Small intestine (tissue), 7 donors: ENCODE measurements around the gene PRRG4. TPM values are rescaled to one million over a fixed set of nuclear protein-coding genes. Genes with fewer than 3 reads are reported as not detected.
"Not testable (repeated sequence)": the region's sequence is repeated elsewhere in the genome, so short reads cannot be mapped to it uniquely, and the experiment has no call there.

Source experiments
- DNase-seq, 2 donors: peaks; one replicate each; pipeline versions ENCODE4 v3.0.0 to v3.0.0-alpha.2; 2013
- FAIRE-seq: peaks from 2 replicates; lab custom pipeline; 2012; peaks lifted over from hg19 to GRCh38; lab: Jason Lieb, UNC
- H3K27ac ChIP-seq, 3 donors: one replicate each; pipeline ENCODE4 v1.5.1; 2013; ENCODE audit warnings: low read length in 2 of 3, mild to moderate bottlenecking in 2 of 3, control low read depth in 1 of 3, inconsistent platforms in 1 of 3, low read depth in 1 of 3, moderate library complexity in 1 of 3
- H3K27me3 ChIP-seq, 3 donors: one replicate each; pipeline ENCODE4 v1.6.1; 2013; ENCODE audit warnings: low read length in 3 of 3, inconsistent platforms in 1 of 3; ENCODE audit not compliant: control insufficient read depth in 3 of 3, insufficient read depth in 3 of 3
- H3K36me3 ChIP-seq, 3 donors: one replicate each; pipeline ENCODE4 v1.6.1; 2013; ENCODE audit warnings: low read length in 3 of 3, inconsistent platforms in 1 of 3, low read depth in 1 of 3, mild to moderate bottlenecking in 1 of 3, moderate library complexity in 1 of 3; ENCODE audit not compliant: control insufficient read depth in 3 of 3, insufficient read depth in 2 of 3
- H3K4me1 ChIP-seq, 3 donors: one replicate each; pipeline ENCODE4 v1.6.1; 2013; ENCODE audit warnings: low read length in 2 of 3, inconsistent platforms in 1 of 3, low read depth in 1 of 3, mild to moderate bottlenecking in 1 of 3, moderate library complexity in 1 of 3; ENCODE audit not compliant: control insufficient read depth in 3 of 3, insufficient read depth in 2 of 3
- H3K4me3 ChIP-seq, 3 donors: one replicate each; pipeline ENCODE4 v1.5.1; 2013; ENCODE audit warnings: low read length in 3 of 3, control low read depth in 1 of 3, inconsistent platforms in 1 of 3, low read depth in 1 of 3, mild to moderate bottlenecking in 1 of 3, moderate library complexity in 1 of 3
- H3K9me3 ChIP-seq, 2 donors: one replicate each; pipeline ENCODE4 v1.6.1; 2013; ENCODE audit warnings: low read depth in 1 of 2, low read length in 1 of 2; ENCODE audit not compliant: control insufficient read depth in 2 of 2, insufficient read depth in 1 of 2
- WGBS, 3 donors: extraction: QIAGEN DNeasy Blood & Tissue Kit; methylation state at CpG; one replicate each; pipeline ENCODE4 v1.1.7; 2013; 5-methylcytosine and 5-hydroxymethylcytosine counted together
- polyA plus RNA-seq, 4 donors: library from polyadenylated mRNA; stranded (reverse) in 3 of 4; unstranded in 1 of 4; fragments of 200-250 nt in 3 of 4; fragments of 120-200 nt in 1 of 4; gene quantifications; one replicate each; pipeline versions ENCODE4 v1.2.1 to v1.2.3, GENCODE V29; 2013
- donor health status: healthy with polysubstance abuse.
- donor health status: control.
- donor health status: control.
- donor health status: Bipolar disorder and iron deficiency.
- donor health status: healthy.

Gene PRRG4
- polyA plus RNA-seq, 4 donors = 5.1 to 11.2 (median 9.1) TPM

- FAIRE-seq = no peak
Measured at GRCh38 chr11:32851251-32851650, 21.5 kb downstream of the PRRG4 start.

GRCh38 chr11:32852207-32852606 lies 22.5 kb downstream of the PRRG4 start:
- H3K4me3 ChIP-seq = no peak overlapping the region
- peak overlapping the region in 2 of 3 donors; percentile 30 to 54 for H3K27ac ChIP-seq
- H3K4me1 ChIP-seq = peaks cover 0 to 3% (median 0%) of the 10 kb centered on the region in 3 donors
- H3K27me3 ChIP-seq = no peaks in the 10 kb centered on the region
- WGBS, 3 donors = 16 to 47% (median 24%) methylated on average over 4 of the region's 4 CpGs
- FAIRE-seq = no peak
- peaks cover 0 to 6% (median 0%) of the 10 kb centered on the region in 3 donors for H3K36me3 ChIP-seq
- peak; percentile 87 to 88 for DNase-seq
- H3K9me3 ChIP-seq = no peaks in the 10 kb centered on the region

More at GRCh38 chr11:32851251-32851650, 21.5 kb downstream of the PRRG4 start:
- H3K9me3 ChIP-seq = no peaks in the 10 kb centered on the region
- H3K36me3 ChIP-seq = peaks cover 0 to 6% (median 0%) of the 10 kb centered on the region in 3 donors
- 90 to 100% (median 96%) methylated on average over 1 of the region's 1 CpG for WGBS, 3 donors
- H3K4me1 ChIP-seq = peaks cover 0 to 3% (median 0%) of the 10 kb centered on the region in 3 donors
- H3K27ac ChIP-seq = no peak overlapping the region
- no peak overlapping the region for H3K4me3 ChIP-seq
- no peak for DNase-seq
- H3K27me3 ChIP-seq = no peaks in the 10 kb centered on the region

- Histone ChIP-seq H3K4me1 (peaks cover 0 to 3% (median 0%) of the 10 kb centered on the region in 3 donors), H3K27ac (no peak overlapping the region), H3K36me3 (peaks cover 0 to 6% (median 0%) of the 10 kb centered on the region in 3 donors), H3K27me3 (no peaks in the 10 kb centered on the region), H3K9me3 (no peaks in the 10 kb centered on the region), H3K4me3 (no peak overlapping the region)
- WGBS, 3 donors = 54 to 59% (median 56%) methylated on average over 2 of the region's 2 CpGs
- DNase-seq (peak; percentile 24 to 55), FAIRE-seq (no peak)
Measured at GRCh38 chr11:32855601-32856000, 25.9 kb downstream of the PRRG4 start.

- FAIRE-seq = no peak
- DNase-seq = no peak
- H3K9me3 ChIP-seq = no peaks in the 10 kb centered on the region
- H3K4me3 ChIP-seq = no peak overlapping the region
- H3K4me1 ChIP-seq = no peaks in the 10 kb centered on the region
- H3K36me3 ChIP-seq = peaks cover 0 to 2% (median 0%) of the 10 kb centered on the region in 3 donors
- no peak overlapping the region for H3K27ac ChIP-seq
- 81 to 94% (median 82%) methylated on average over 1 of the region's 1 CpG for WGBS, 3 donors
- H3K27me3 ChIP-seq = no peaks in the 10 kb centered on the region
Measured at GRCh38 chr11:32858731-32859130, 29.0 kb downstream of the PRRG4 start.

DNA sequence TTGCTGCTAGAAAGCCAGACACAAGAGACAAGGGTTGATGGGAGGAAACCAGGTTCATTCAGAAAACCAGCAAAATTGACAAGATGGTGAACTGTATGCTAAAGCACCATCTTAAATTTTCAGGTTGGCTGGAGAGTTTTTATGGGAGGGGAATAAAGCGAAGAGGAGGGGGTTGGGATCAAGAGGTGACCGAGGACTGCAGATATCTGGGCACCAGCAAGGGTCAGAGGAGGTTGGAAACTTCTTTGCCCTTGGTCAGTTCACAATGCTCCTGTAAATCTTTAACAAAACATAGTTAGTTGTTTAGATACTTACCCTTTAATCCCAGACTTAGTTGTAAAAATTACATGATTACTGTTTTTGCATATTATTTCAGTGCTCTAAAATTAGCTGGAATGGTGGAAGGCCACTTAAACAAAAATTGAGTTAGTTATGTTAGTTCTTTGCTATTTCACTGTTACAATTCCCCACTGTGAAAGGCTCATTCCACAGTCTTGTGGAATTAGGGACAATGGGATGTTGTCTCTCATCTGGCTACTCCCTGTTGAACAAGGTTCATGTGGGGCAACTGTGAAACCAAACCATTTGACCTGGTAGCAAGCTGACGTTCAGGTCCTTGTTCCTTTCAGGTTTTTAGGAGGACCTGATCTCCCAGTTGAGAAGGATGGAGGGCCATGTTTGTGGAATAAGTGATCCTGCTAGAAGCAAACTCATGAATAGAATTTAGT lies 32.3 kb downstream of the PRRG4 start:
- WGBS, 3 donors = 77 to 82% (median 78%) methylated on average over 3 of the region's 3 CpGs
- no peak for FAIRE-seq
- H3K9me3 ChIP-seq = no peaks in the 10 kb centered on the region

GRCh38 chr11:32864555-32864954 lies 34.8 kb downstream of the PRRG4 start:
- Histone ChIP-seq H3K27me3 (peaks cover 0 to 3% (median 0%) of the 10 kb centered on the region in 3 donors), H3K4me3 (no peak overlapping the region)
- no peak for FAIRE-seq

More for the DNA sequence above, 32.3 kb downstream of the PRRG4 start:
- no peaks in the 10 kb centered on the region for H3K36me3 ChIP-seq
- H3K4me1 ChIP-seq = no peaks in the 10 kb centered on the region
- H3K27me3 ChIP-seq = peaks cover 0 to under 1% (median 0%) of the 10 kb centered on the region in 3 donors
- no peak for DNase-seq
- no peak overlapping the region for H3K4me3 ChIP-seq
- H3K27ac ChIP-seq = no peak overlapping the region

DNA sequence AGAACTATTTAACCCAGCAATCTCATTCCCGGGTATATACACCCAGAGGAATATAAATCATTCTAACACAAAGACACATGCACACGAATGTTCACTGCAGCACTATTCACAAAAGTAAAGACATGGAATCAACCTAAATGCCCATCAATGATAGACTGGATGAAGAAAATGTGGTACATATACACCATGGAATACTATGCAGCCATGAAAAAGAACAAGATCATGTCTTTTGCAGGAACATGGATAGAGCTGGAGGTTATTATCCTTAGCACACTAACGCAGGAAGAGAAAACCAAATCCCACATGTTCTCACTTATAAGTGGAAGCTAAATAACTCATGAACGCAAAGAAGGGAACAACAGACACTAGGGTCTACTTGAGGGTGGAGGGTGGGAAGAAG lies 39.0 kb downstream of the PRRG4 start:
- 68 to 81% (median 71%) methylated on average over 4 of the region's 4 CpGs for WGBS, 3 donors
- FAIRE-seq, H3K27me3 ChIP-seq, DNase-seq, H3K36me3 ChIP-seq, H3K4me1 ChIP-seq, H3K27ac ChIP-seq, H3K4me3 ChIP-seq, H3K9me3 ChIP-seq: not testable (repeated sequence)

More at GRCh38 chr11:32864555-32864954, 34.8 kb downstream of the PRRG4 start:
- H3K36me3 ChIP-seq = no peaks in the 10 kb centered on the region
- H3K9me3 ChIP-seq = no peaks in the 10 kb centered on the region
- no peak for DNase-seq
- no peaks in the 10 kb centered on the region for H3K4me1 ChIP-seq
- H3K27ac ChIP-seq = no peak overlapping the region

- WGBS, 3 donors = 61 to 71% (median 61%) methylated on average over 2 of the region's 2 CpGs
- Histone ChIP-seq H3K36me3 (no peaks in the 10 kb centered on the region), H3K4me1 (no peaks in the 10 kb centered on the region), H3K27ac (no peak overlapping the region), H3K27me3 (peaks cover 0 to 3% (median 0%) of the 10 kb centered on the region in 3 donors), H3K4me3 (no peak overlapping the region), H3K9me3 (peaks cover 0 to 3% of the 10 kb centered on the region in 2 donors)
- DNase-seq (no peak), FAIRE-seq (no peak)
Measured at GRCh38 chr11:32870676-32871075, 40.9 kb downstream of the PRRG4 start.
